Stomach (tissue), 9 donors: ENCODE data around the gene DNAH10. TPM values are rescaled to one million over a fixed set of nuclear protein-coding genes. Genes with fewer than 3 reads are reported as not detected.

ENCODE experiments used
- DNase-seq, 2 donors: peaks; one replicate each; pipeline versions ENCODE4 v3.0.0 to v3.0.0-alpha.2; 2013 to 2019
- H3K27ac ChIP-seq, 5 donors: fragments of 200-600 bp in 4 of 5; sonication (generic) in 4 of 5; one replicate each; pipeline ENCODE4 v1.5.1; 2013 to 2019; ENCODE audit warnings: mild to moderate bottlenecking in 1 of 5, moderate library complexity in 1 of 5
- H3K27me3 ChIP-seq, 3 donors: fragments of 200-600 bp; sonication (generic); one replicate each; pipeline ENCODE4 v1.5.1; 2017 to 2019; ENCODE audit warnings: mixed run types in 1 of 3
- H3K36me3 ChIP-seq, 4 donors: fragments of 200-600 bp; sonication (generic); 1 replicate in 3 of 4; 2 replicates in 1 of 4; pipeline ENCODE4 v1.5.1; 2016 to 2019
- H3K4me1 ChIP-seq, 4 donors: fragments of 200-600 bp; sonication (generic); one replicate each; pipeline ENCODE4 v1.5.1; 2016 to 2019
- H3K4me3 ChIP-seq, 4 donors: fragments of 200-600 bp; sonication (generic) in 3 of 4; one replicate each; pipeline ENCODE4 v1.5.1; 2016 to 2019; ENCODE audit warnings: mild to moderate bottlenecking in 1 of 4
- H3K9me3 ChIP-seq, 4 donors: fragments of 200-600 bp; sonication (generic); one replicate each; pipeline ENCODE4 v1.5.1; 2016 to 2019
- CTCF ChIP-seq, 7 experiments: fragments of 450-650 bp in 4 of 7; fragments of 200-600 bp in 3 of 7; sonication (generic) in 3 of 7; IDR thresholded peaks; one replicate each; pipeline ENCODE4 v1.5.1; 2016 to 2019; ENCODE audit warnings: antibody characterized with exemption in 7 of 7, control low read depth in 2 of 7, mild to moderate bottlenecking in 1 of 7
- EP300 ChIP-seq: sonication (generic); formaldehyde crosslinking; IDR thresholded peaks from one replicate; pipeline ENCODE4 v1.6.1; 2017; ENCODE audit warnings: antibody characterized with exemption
- POLR2A ChIP-seq, 4 donors: fragments of 450-650 bp; IDR thresholded peaks; one replicate each; pipeline ENCODE4 v1.6.1; 2016; ENCODE audit warnings: antibody characterized with exemption in 4 of 4, control low read depth in 2 of 4, mild to moderate bottlenecking in 1 of 4, moderate library complexity in 1 of 4
- POLR2AphosphoS5 ChIP-seq, 3 donors: sonication (generic); formaldehyde crosslinking; IDR thresholded peaks; one replicate each; pipeline ENCODE4 v1.6.1; 2016; ENCODE audit warnings: antibody characterized with exemption in 3 of 3
- WGBS, 5 donors: extraction: QIAGEN DNeasy Blood & Tissue Kit in 3 of 5; methylation state at CpG; one replicate each; pipeline versions ENCODE4 v1.1.5 to v1.1.7; 2013 to 2018; 5-methylcytosine and 5-hydroxymethylcytosine counted together
- intact Hi-C: fragments of 100-400 bp; cut with DNase I; formaldehyde crosslinking; loops from one replicate; pipeline ENCODE4 v1.15.1; 2023; ENCODE audit warnings: low total_unique reads
- polyA plus RNA-seq, 3 donors: library from polyadenylated mRNA; stranded (reverse); fragments of 200-250 nt; gene quantifications; one replicate each; pipeline ENCODE4 v1.2.3, GENCODE V29; 2013
- total RNA-seq, 5 donors: library from RNA; depleted of rRNA; stranded (reverse); fragments of >200 nt; gene quantifications; one replicate each; pipeline versions ENCODE4 v1.1.0 to v1.2.3, GENCODE V29; 2014 to 2016
- donor health status: healthy with polysubstance abuse.
- donor health status: Bipolar disorder and iron deficiency.
- donor health status: healthy.

DNAH10 gene
- total and polyA plus RNA-seq, 8 donors, result under 0.01 to 0.92 (median 0.15) TPM; not detected in 3

DNA sequence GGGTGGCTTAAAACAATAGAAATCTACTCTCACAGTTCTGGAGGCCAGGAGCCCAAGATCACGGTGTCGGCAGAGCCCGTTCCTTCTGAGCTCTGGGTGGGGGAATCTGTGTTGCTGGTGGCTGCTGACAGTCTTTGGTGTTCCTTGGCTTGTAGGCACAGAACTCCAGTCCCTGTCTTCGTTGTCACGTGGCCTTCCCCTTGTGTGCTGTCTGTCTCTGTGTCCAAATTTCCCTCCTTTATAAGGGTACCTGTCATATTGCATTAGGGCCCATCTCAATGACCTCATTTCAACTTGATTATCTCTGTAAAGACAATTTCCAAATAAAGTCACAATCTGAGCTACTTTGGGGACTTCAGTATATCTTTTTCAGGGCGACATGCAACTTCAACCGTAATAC lies 128.9 kb downstream of the DNAH10 start:
- Histone ChIP-seq H3K36me3 (no peaks in the 10 kb centered on the region), H3K4me3 (no peak overlapping the region), H3K9me3 (no peaks in the 10 kb centered on the region), H3K27me3 (peaks cover 0 to 69% (median 13%) of the 10 kb centered on the region in 3 donors), H3K27ac (no peak overlapping the region), H3K4me1 (no peaks in the 10 kb centered on the region)
- intact Hi-C loops, result no loop called here
- no peak for DNase-seq
- 79 to 88% (median 86%) methylated on average over 7 of the region's 7 CpGs for WGBS, 5 donors
- TF ChIP-seq POLR2A (IDR thresholded peaks at IDR 0.05), result no peak
- TF ChIP-seq EP300, result no peak
- TF ChIP-seq CTCF (IDR thresholded peaks at IDR 0.05), result no peak
- no peak for TF ChIP-seq POLR2AphosphoS5 (IDR thresholded peaks at IDR 0.05)

DNA sequence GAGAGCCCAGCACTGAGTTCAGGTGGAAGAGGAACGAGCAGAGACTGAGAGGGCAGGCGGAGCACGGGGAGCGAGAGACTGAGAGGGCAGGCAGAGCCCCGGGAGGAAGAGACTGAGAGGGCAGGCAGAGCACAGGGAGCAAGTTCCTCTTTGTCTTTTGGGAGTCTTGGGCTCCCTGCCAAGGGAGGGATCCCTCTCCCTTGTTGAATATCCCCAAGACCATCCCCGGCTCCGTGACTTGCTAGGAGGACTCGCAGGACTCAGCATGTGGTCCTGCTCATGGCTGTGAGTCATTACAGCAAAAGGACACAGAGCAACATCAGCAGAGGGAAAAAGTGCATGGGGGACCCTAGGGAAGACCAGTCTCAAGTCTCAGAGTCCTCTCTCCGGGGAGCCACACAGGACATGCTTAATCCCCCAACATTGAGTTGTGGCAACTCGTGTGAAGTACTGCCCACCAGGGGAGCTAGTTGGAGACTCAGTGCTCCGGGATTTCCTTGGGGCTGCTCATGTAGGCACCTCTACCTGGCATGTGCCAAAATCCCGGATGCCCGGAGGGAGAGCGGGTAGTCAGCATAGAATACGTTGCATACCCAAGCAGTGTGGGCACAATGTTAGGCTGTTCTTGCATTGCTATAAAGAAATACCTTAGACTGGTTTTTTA lies 129.5 kb downstream of the DNAH10 start:
- H3K27me3 ChIP-seq, result peaks cover 0 to 62% (median 13%) of the 10 kb centered on the region in 3 donors
- 57 to 68% (median 64%) methylated on average over 13 to 15 of the region's 15 CpGs for WGBS, 5 donors

GRCh38 chr12:123892180-123892559 lies 130.1 kb downstream of the DNAH10 start:
- Histone ChIP-seq H3K36me3 (no peaks in the 10 kb centered on the region), H3K9me3 (no peaks in the 10 kb centered on the region), H3K4me3 (no peak overlapping the region), H3K4me1 (no peaks in the 10 kb centered on the region), H3K27ac (no peak overlapping the region), H3K27me3 (peaks cover 0 to 57% (median 8%) of the 10 kb centered on the region in 3 donors)
- intact Hi-C loops, result no loop called here
- DNase-seq, result no peak
- 79 to 88% (median 83%) methylated on average over 9 of the region's 9 CpGs for WGBS, 5 donors
- TF ChIP-seq POLR2AphosphoS5 (IDR thresholded peaks at IDR 0.05), result no peak
- TF ChIP-seq POLR2A (IDR thresholded peaks at IDR 0.05), result no peak
- TF ChIP-seq EP300, result no peak
- TF ChIP-seq CTCF (IDR thresholded peaks at IDR 0.05), result no peak

More for the DNA sequence above, 129.5 kb downstream of the DNAH10 start:
- H3K4me3 ChIP-seq, result no peak overlapping the region
- TF ChIP-seq POLR2A (IDR thresholded peaks at IDR 0.05) (no peak), CTCF (IDR thresholded peaks at IDR 0.05) (no peak), EP300 (no peak), POLR2AphosphoS5 (IDR thresholded peaks at IDR 0.05) (no peak)
- no peak overlapping the region for H3K27ac ChIP-seq
- no peaks in the 10 kb centered on the region for H3K4me1 ChIP-seq
- DNase-seq, result no peak
- intact Hi-C loops, result no loop called here
- H3K36me3 ChIP-seq, result no peaks in the 10 kb centered on the region
- no peaks in the 10 kb centered on the region for H3K9me3 ChIP-seq

- H3K27ac ChIP-seq, result no peak overlapping the region
- no peak for TF ChIP-seq EP300
- TF ChIP-seq POLR2AphosphoS5 (IDR thresholded peaks at IDR 0.05), result no peak
- TF ChIP-seq POLR2A (IDR thresholded peaks at IDR 0.05), result no peak
- no peak for TF ChIP-seq CTCF (IDR thresholded peaks at IDR 0.05)
- peaks cover 0 to 50% (median 6%) of the 10 kb centered on the region in 3 donors for H3K27me3 ChIP-seq
- H3K36me3 ChIP-seq, result no peaks in the 10 kb centered on the region
- no peaks in the 10 kb centered on the region for H3K4me1 ChIP-seq
- no peak for DNase-seq
- no peak overlapping the region for H3K4me3 ChIP-seq
- intact Hi-C loops, result no loop called here
- WGBS, 5 donors, result 72 to 82% (median 74%) methylated on average over 2 to 10 of the region's 10 CpGs
- no peaks in the 10 kb centered on the region for H3K9me3 ChIP-seq
Observed at GRCh38 chr12:123892853-123893252, 130.8 kb downstream of the DNAH10 start.
